GM21515 (cell line): ENCODE results near the gene LRRN4CL.

ENCODE experiments used
- ATAC-seq: cut with Tn5 transposase; IDR thresholded peaks from one replicate; pipeline ENCODE4 v1.9.1; 2021; ENCODE audit not compliant: unreplicated experiment

LRRN4CL gene

GRCh38 chr11:62648185-62648966, 41.0 kb downstream of the LRRN4CL start:
- no peak for ATAC-seq

- no peak for ATAC-seq
These were observed 41.7 kb downstream of the LRRN4CL start for GRCh38 chr11:62647609-62648005.

GRCh38 chr11:62646825-62647608, 42.3 kb downstream of the LRRN4CL start:
- ATAC-seq, result no peak

- ATAC-seq, result peak; percentile 78
These were observed 43.1 kb downstream of the LRRN4CL start, which contains the start of gene GANAB for GRCh38 chr11:62645946-62646824. Gene GANAB (minus strand): TSS chr11:62646613. CDS start chr11:62646599, 14 bp downstream.

GRCh38 chr11:62645671-62645945, 43.7 kb downstream of the LRRN4CL start:
- ATAC-seq, result no peak

GRCh38 chr11:62644220-62644619, 45.1 kb downstream of the LRRN4CL start:
- no peak for ATAC-seq
